ENCODE measurements around the gene ABHD15. TPM values are rescaled to one million over a fixed set of nuclear protein-coding genes. Genes with fewer than 3 reads are reported as not detected.

The ABHD15 gene
- total and polyA plus RNA-seq, 11 donors, result 4.0 to 13.1 (median 8.2) TPM

- DNase-seq (peak in 3 of 5 donors; percentile 7 to 24 (median 18)), ATAC-seq (no peak)
- 76 to 90% (median 82%) methylated on average over 4 to 7 of the region's 7 CpGs for WGBS, 4 donors
Measured at GRCh38 chr17:29595107-29595942, 28.5 kb upstream of the ABHD15 start.

GRCh38 chr17:29594519-29595090, 27.8 kb upstream of the ABHD15 start:
- H3K4me1 ChIP-seq, result peaks cover 5 to 79% (median 52%) of the 10 kb centered on the region in 12 donors
- no peaks in the 10 kb centered on the region for H3K9me3 ChIP-seq
- DNase-seq (peak in 4 of 5 donors; percentile 8 to 25 (median 22)), ATAC-seq (no peak)
- no peaks in the 10 kb centered on the region for H3K36me3 ChIP-seq
- intact Hi-C loops (cut with DNase I), result no loop called here
- no peak overlapping the region for H3K27ac ChIP-seq
- no peaks in the 10 kb centered on the region for H3K27me3 ChIP-seq
- TF ChIP-seq CTCF (IDR thresholded peaks at IDR 0.05) (no peak), POLR2A (IDR thresholded peaks at IDR 0.05) (no peak)
- WGBS, 4 donors, result 92 to 94% (median 92%) methylated on average over 5 to 11 of the region's 11 CpGs
- H3K4me3 ChIP-seq, result peak overlapping the region in 4 of 12 donors; percentile 59 to 84 (median 72)

More at GRCh38 chr17:29595107-29595942, 28.5 kb upstream of the ABHD15 start:
- Histone ChIP-seq H3K27ac (no peak overlapping the region), H3K4me3 (no peak overlapping the region), H3K27me3 (no peaks in the 10 kb centered on the region), H3K4me1 (peaks cover 5 to 72% (median 46%) of the 10 kb centered on the region in 12 donors), H3K36me3 (no peaks in the 10 kb centered on the region), H3K9me3 (no peaks in the 10 kb centered on the region)
- TF ChIP-seq CTCF (IDR thresholded peaks at IDR 0.05) (no peak), POLR2A (IDR thresholded peaks at IDR 0.05) (no peak)
- intact Hi-C loops (cut with DNase I), result no loop called here

GRCh38 chr17:29593591-29594518, 27.0 kb upstream of the ABHD15 start:
- TF ChIP-seq POLR2A (IDR thresholded peaks at IDR 0.05), result no peak
- TF ChIP-seq CTCF (IDR thresholded peaks at IDR 0.05), result peak in 4 of 12 donors; percentile 12 to 38 (median 21)
- H3K27ac ChIP-seq, result peak overlapping the region in 9 of 12 donors; percentile 17 to 56 (median 52)
- intact Hi-C loops (cut with DNase I), result loop anchor here in 1 of 10 donors (2.0 kb wide), 1 partner anchor 21 kb away; no protein-coding TSS in a partner anchor
- H3K9me3 ChIP-seq, result no peaks in the 10 kb centered on the region
- peak overlapping the region; percentile 45 to 88 (median 68) for H3K4me3 ChIP-seq
- peaks cover 5 to 80% (median 52%) of the 10 kb centered on the region in 12 donors for H3K4me1 ChIP-seq
- H3K27me3 ChIP-seq, result no peaks in the 10 kb centered on the region
- peak; percentile 23 to 63 (median 31) for DNase-seq
- WGBS, 4 donors, result 7 to 11% (median 8%) methylated on average over 39 to 64 of the region's 64 CpGs
- H3K36me3 ChIP-seq, result no peaks in the 10 kb centered on the region
- ATAC-seq, result no peak
